Aorta (tissue), 5 donors: ENCODE measurements around the gene SPATA32. TPM values are rescaled to one million over a fixed set of nuclear protein-coding genes. Genes with fewer than 3 reads are reported as not detected.
"Not testable (repeated sequence)": the region's sequence is repeated elsewhere in the genome, so short reads cannot be mapped to it uniquely, and the experiment has no call there.

Experiments
- ATAC-seq: fragments of 200-7000 bp; cut with Tn5 transposase; one replicate; pipeline ENCODE4 v1.9.1; 2022; ENCODE audit warnings: moderate library complexity; ENCODE audit not compliant: low FRiP score
- DNase-seq, 2 donors: peaks; one replicate each; pipeline ENCODE4 v3.0.0-alpha.2; 2020
- H3K27ac ChIP-seq, 2 donors: one replicate each; pipeline ENCODE4 v1.5.1; 2013; ENCODE audit warnings: low read length in 2 of 2, mild to moderate bottlenecking in 2 of 2, moderate library complexity in 2 of 2, control low read depth in 1 of 2, inconsistent platforms in 1 of 2, low read depth in 1 of 2
- H3K27me3 ChIP-seq, 2 donors: one replicate each; pipeline ENCODE4 v1.6.1; 2013; ENCODE audit warnings: control low read depth in 1 of 2, low read length in 1 of 2, mild to moderate bottlenecking in 1 of 2, moderate library complexity in 1 of 2; ENCODE audit not compliant: insufficient read depth in 2 of 2, control insufficient read depth in 1 of 2
- H3K36me3 ChIP-seq, 2 donors: one replicate each; pipeline ENCODE4 v1.6.1; 2013; ENCODE audit warnings: control low read depth in 1 of 2, low read length in 1 of 2, mild to moderate bottlenecking in 1 of 2; ENCODE audit not compliant: insufficient read depth in 2 of 2, control insufficient read depth in 1 of 2
- H3K4me1 ChIP-seq, 2 donors: one replicate each; pipeline ENCODE4 v1.6.1; 2013; ENCODE audit warnings: low read length in 2 of 2, control low read depth in 1 of 2, mild to moderate bottlenecking in 1 of 2, moderate library complexity in 1 of 2; ENCODE audit not compliant: insufficient read depth in 2 of 2, control insufficient read depth in 1 of 2
- H3K4me3 ChIP-seq, 2 donors: one replicate each; pipeline ENCODE4 v1.5.1; 2013; ENCODE audit warnings: low read length in 2 of 2, control low read depth in 1 of 2, mild to moderate bottlenecking in 1 of 2
- H3K9me3 ChIP-seq: one replicate; pipeline ENCODE4 v1.6.1; 2013; ENCODE audit warnings: mild to moderate bottlenecking, low read length; ENCODE audit not compliant: control insufficient read depth
- WGBS, 2 donors: extraction: QIAGEN DNeasy Blood & Tissue Kit; methylation state at CpG; one replicate each; pipeline ENCODE4 v1.1.7; 2013; 5-methylcytosine and 5-hydroxymethylcytosine counted together
- intact Hi-C, 2 donors: fragments of 100-400 bp; cut with DNase I; formaldehyde crosslinking; loops; one replicate each; pipeline versions ENCODE4 v1.14.2 to v1.15.0; 2022
- polyA plus RNA-seq, 2 donors: library from polyadenylated mRNA; stranded (reverse); fragments of 200-250 nt; gene quantifications; one replicate each; pipeline ENCODE4 v1.2.3, GENCODE V29; 2013
- total RNA-seq, 2 donors: library from RNA; stranded (reverse); fragmentation: NEBNext Ultra II Directional; extraction: Animal tissue kit (Norgen Biotek cat#: 25700); gene quantifications; one replicate each; pipeline ENCODE4 v1.2.1, GENCODE V29; 2021
- donor health status: healthy with polysubstance abuse.
- donor health status: Bipolar disorder and iron deficiency.
- donor health status: DM: no; HTN: no; CAD: no.
- donor health status: DM: no; HTN: no; CAD: no.
- donor health status: DM: yes; HTN: yes; CAD: no.

SPATA32 gene
- total and polyA plus RNA-seq, 4 donors, result not detected

DNA sequence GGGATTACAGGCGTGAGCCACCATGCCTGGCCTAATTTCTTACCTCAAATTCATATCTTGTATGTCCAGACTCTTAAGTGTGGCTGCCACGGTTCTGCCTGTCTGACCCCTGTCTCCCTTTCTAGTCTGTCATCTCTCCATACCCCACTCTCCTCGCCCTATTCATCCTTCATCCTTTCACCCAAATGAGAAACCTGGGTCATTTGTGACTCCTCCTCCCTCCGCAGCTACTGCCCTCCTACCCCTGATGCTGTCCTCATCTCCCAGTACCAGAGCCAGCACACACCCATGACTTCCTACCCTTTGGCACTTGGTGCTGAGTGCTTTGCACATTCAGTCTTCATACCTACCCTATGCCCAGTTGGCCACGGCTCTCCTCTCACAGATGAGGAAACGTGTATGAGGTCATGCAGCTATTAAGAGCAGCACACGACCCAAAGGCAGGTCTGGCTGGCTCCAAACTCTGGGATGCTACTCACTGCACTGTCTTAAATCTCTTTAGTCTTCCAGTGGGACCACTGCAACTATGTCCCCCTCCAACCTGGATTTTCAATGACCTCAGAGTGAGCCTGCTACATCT, 1.6 kb downstream of the SPATA32 start:
- ATAC-seq, result no peak
- intact Hi-C loops, result no loop called here
- H3K4me1 ChIP-seq, result no peaks in the 10 kb centered on the region
- H3K4me3 ChIP-seq, result no peak overlapping the region
- H3K36me3 ChIP-seq, result peaks cover 0 to 1% of the 10 kb centered on the region in 2 donors
- H3K27me3 ChIP-seq, result no peaks in the 10 kb centered on the region
- H3K9me3 ChIP-seq, result no peaks in the 10 kb centered on the region
- no peak for DNase-seq
- 67 to 72% methylated on average over 7 of the region's 7 CpGs for WGBS, 2 donors
- H3K27ac ChIP-seq, result no peak overlapping the region

DNA sequence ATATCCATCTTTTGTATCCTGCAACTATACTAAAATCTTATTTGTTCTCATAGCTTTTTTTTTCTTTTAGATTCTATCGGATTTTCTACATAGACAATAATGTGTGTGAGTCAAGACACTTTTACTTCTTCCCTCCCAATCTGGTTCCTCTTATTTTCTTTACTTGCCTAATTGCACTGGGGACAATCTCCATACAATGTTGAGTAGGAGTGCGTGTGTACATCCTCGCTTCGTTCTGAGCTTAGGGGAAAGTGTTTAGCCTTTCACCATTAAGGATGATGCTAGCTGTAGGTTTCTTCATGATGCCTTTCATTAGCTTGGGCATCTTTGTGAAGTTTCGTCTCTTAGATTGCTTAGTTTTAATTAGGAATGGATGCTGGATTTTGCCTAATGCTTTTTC, 2.9 kb downstream of the SPATA32 start:
- DNase-seq (no peak), ATAC-seq (no peak)
- WGBS, 2 donors, result 51 to 75% methylated on average over 5 of the region's 5 CpGs
- intact Hi-C loops, result no loop called here
- H3K9me3 ChIP-seq, result no peaks in the 10 kb centered on the region
- no peak overlapping the region for H3K27ac ChIP-seq
- H3K4me3 ChIP-seq, result no peak overlapping the region
- H3K27me3 ChIP-seq, result no peaks in the 10 kb centered on the region
- H3K36me3 ChIP-seq, result no peaks in the 10 kb centered on the region
- no peaks in the 10 kb centered on the region for H3K4me1 ChIP-seq

DNA sequence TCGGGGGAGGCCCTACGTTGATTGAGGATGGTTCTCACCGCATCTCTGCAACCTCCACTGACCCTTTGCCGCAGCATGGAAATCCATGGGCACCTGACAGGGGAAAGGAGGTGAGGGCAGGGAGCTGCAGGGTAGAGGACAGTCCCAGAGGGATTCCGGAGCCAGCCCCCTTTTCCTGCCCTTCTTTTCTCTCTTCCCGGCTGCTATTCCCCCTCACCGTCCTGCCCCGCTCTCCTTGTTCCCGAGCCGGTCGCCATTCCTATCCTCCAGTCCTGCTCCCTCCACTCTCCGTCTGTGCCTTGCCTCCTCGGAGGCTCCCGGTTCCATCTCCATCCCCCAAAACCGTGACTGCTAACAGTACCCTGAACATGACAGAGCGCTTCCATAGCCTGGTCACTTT, 4.8 kb downstream of the SPATA32 start:
- DNase-seq (no peak), ATAC-seq (no peak)
- Histone ChIP-seq H3K4me3 (no peak overlapping the region), H3K4me1 (no peaks in the 10 kb centered on the region), H3K27ac (no peak overlapping the region), H3K27me3 (no peaks in the 10 kb centered on the region), H3K36me3 (no peaks in the 10 kb centered on the region), H3K9me3 (no peaks in the 10 kb centered on the region)
- intact Hi-C loops, result no loop called here
- WGBS, 2 donors, result 72 to 78% methylated on average over 15 to 16 of the region's 16 CpGs

DNA sequence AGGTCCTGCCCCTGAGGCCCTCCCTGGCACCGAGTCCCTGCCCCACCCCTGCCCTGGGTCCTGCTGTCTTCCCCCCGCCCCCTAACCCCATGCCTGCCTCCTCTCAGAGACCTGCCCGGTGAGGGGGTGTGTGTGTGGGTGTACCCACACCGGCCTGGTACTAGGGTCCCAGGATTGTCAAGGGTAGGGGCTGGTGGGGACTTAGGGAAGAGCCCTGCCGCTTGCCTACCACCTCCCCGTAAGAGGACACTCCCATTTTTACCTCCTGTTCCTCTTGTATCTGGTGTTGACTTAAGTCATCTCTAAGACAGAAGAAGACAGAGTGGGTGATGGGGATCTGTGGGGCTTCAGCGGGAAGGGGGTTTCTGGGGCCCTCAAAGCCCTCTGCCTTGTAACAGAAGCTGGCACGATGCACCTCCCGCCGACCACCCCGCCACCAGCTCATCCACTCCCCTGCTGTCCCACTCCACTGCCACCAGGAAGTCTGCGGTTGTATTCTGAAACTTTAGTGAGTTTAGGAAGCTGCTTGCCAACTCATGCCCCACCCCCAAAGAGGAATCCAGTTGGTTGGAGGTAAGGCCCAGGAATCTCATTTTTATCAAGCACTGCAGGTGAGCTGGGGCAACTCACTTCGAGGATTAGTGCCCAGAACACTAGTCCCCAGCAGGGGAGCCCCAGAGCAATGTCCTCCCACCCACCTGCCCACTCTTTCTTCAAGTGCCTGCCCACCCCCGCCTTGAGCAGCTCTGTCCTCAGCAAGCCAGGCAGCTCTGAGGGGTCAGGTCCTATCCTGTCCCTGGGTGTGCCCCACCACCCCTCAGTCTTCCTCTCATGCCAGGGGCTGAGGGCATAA, 5.6 kb downstream of the SPATA32 start:
- H3K4me1 ChIP-seq, result no peaks in the 10 kb centered on the region
- no peaks in the 10 kb centered on the region for H3K9me3 ChIP-seq
- no peak overlapping the region for H3K4me3 ChIP-seq
- ATAC-seq (no peak), DNase-seq (no peak)
- intact Hi-C loops, result no loop called here
- 84 to 86% methylated on average over 14 of the region's 14 CpGs for WGBS, 2 donors
- no peak overlapping the region for H3K27ac ChIP-seq
- no peaks in the 10 kb centered on the region for H3K27me3 ChIP-seq
- H3K36me3 ChIP-seq, result no peaks in the 10 kb centered on the region

DNA sequence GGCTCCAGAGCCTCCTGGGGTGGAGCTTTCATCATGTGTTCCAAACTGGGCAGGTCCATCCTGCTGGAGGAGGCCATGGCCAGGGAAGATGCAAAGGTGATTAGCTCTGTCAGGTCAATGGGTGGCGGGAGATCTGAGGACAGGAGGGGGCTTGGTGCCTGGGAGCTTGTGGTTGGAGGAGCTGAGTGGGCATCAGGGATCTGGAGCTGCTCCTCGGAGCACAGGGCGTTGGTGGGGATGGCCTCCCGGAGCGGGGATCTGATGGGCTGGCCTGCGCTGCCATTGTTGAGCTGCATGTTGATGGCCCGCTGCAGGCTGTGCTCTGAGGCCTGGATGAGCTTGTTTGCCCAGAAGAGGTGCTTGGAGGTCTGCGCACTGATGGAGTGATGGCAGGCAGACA, 6.5 kb downstream of the SPATA32 start:
- no peaks in the 10 kb centered on the region for H3K27me3 ChIP-seq
- WGBS, 2 donors, result 97 to 98% methylated on average over 6 to 8 of the region's 8 CpGs
- H3K9me3 ChIP-seq, result no peaks in the 10 kb centered on the region
- DNase-seq (no peak), ATAC-seq (no peak)
- H3K4me1 ChIP-seq, result no peaks in the 10 kb centered on the region
- no peaks in the 10 kb centered on the region for H3K36me3 ChIP-seq
- intact Hi-C loops, result no loop called here
- H3K4me3 ChIP-seq, result no peak overlapping the region
- H3K27ac ChIP-seq, result no peak overlapping the region

DNA sequence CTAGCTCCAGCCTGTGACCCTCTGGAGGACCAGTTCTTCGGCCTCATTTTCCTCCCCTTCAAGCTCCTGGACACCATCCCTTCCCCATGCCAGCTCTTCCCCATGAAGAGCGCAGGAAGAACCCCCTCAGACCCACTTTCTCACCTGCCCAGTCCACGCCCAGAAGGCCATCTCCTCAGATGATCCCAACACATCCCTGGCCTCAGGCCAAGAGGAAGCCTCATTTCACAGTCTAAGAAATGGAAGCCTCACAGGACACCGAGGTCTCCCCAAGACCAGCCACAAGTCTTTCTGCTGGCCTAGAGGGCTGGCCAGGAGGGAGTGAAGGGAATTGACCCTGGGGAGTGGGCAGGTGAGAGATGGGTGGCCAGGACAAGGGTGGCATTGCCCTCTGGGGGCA, 8.0 kb downstream of the SPATA32 start:
- Histone ChIP-seq H3K9me3 (no peaks in the 10 kb centered on the region), H3K4me1 (no peaks in the 10 kb centered on the region), H3K27ac (no peak overlapping the region), H3K4me3 (no peak overlapping the region), H3K36me3 (no peaks in the 10 kb centered on the region), H3K27me3 (no peaks in the 10 kb centered on the region)
- intact Hi-C loops, result no loop called here
- ATAC-seq (no peak), DNase-seq (no peak)
- WGBS, 2 donors, result 95 to 97% methylated on average over 4 of the region's 4 CpGs

DNA sequence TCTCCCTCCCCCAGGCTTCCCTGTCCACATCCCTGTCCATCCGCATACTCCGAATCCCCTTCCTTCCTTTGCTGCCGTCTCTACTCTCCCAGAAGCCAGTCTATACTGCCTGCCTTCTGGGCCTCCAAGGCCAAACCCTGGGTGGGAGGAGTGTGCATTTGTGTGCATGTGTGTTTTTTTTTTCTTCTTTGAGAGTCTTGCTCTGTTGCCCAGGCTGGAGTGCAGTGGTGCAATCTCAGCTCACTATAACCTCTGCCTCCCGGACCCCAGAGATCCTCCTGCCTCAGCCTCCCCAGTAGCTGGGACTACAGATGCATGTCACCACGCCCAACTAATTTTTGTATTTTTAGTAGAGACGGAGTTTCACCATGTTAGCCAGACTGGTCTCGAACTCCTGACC, 8.7 kb downstream of the SPATA32 start:
- 94 to 96% methylated on average over 7 of the region's 7 CpGs for WGBS, 2 donors
- DNase-seq, ATAC-seq, H3K4me3 ChIP-seq, intact Hi-C loops, H3K9me3 ChIP-seq, H3K27ac ChIP-seq, H3K27me3 ChIP-seq, H3K36me3 ChIP-seq, H3K4me1 ChIP-seq: not testable (repeated sequence)

DNA sequence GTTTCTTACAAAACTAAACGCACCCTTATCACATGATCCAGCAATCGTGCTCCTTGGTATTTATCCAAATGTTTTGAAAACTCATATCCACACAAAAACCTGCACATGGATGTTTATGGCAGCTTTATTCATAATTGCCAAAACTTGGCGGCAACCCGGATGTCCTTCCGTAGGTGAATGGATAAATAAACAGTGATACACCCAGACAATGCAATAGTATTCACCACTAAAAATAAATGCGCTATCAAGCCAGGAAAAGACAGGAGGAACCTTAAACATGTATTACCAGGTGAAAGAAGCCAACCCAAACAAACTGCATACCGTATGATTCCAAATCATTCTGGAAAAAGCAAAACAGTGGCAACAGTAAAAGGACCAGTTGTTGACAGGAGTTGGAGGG, 10.0 kb downstream of the SPATA32 start:
- H3K4me1 ChIP-seq, result no peaks in the 10 kb centered on the region
- no peak overlapping the region for H3K4me3 ChIP-seq
- no peak overlapping the region for H3K27ac ChIP-seq
- intact Hi-C loops, result no loop called here
- H3K9me3 ChIP-seq, result no peaks in the 10 kb centered on the region
- H3K27me3 ChIP-seq, result no peaks in the 10 kb centered on the region
- WGBS, 2 donors, result 54 to 55% methylated on average over 7 of the region's 7 CpGs
- no peak for ATAC-seq
- DNase-seq, result no peak
- no peaks in the 10 kb centered on the region for H3K36me3 ChIP-seq
